ENCODE results near the gene JAKMIP2.

The JAKMIP2 gene

DNA sequence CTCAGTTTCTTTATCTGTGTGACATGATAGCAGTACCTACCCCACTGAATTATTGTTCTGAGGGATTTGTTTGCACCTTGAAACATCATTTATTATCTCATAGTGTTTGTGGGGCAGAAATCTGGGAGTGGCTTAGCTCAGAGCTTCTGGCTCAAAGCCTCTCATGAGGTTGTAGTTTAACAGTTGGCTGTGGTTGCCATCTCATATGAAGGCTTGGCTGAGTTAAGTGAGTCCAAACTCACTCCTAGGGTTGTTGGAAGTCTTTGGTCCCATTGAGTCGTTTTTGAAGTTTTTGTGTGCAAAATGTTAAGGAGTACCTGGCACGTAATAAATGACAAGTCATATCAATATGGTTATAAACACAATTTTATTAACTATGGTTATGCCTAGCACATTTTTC, 3.6 kb upstream of the JAKMIP2 start:
- DNase-seq, result no peak

DNA sequence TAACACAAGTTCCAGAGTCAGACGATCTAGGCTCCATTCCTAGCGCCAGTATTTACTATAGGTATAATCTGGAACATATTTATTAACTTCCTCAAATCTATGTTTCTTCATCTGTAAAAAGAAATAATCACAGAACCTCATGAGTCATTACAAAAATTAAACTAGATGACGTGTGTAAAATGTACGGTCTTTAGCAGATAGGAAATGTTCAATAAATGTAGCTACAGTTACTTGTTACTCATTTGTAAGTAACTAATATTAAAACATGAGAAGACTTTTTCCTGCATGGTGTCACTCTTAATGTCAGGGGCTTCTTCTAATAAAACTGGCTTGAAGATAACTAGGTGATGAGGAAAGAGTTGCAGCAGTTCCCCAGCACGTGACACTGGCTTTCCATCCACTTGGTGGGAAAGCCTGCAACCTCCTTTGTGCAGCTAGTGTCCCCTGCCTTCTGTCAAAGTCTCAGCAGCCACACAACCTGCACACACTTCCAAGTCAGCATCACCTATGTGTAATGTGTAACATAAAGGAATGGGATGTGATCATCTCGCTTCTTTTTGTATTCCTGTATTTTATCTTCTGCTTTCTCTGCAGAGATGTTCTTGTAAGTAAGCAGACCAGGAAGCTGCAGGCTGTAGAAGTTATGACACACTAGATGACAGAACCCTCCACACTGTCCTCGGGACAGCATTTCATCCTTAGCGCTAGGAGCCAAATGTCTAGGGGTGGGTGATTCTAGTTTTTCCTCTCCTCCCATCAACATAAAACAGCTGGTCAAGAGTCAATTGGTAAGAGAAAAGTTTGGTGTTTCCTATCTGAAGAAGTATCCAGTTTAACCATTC, 1.8 kb upstream of the JAKMIP2 start:
- no peak for DNase-seq

DNA sequence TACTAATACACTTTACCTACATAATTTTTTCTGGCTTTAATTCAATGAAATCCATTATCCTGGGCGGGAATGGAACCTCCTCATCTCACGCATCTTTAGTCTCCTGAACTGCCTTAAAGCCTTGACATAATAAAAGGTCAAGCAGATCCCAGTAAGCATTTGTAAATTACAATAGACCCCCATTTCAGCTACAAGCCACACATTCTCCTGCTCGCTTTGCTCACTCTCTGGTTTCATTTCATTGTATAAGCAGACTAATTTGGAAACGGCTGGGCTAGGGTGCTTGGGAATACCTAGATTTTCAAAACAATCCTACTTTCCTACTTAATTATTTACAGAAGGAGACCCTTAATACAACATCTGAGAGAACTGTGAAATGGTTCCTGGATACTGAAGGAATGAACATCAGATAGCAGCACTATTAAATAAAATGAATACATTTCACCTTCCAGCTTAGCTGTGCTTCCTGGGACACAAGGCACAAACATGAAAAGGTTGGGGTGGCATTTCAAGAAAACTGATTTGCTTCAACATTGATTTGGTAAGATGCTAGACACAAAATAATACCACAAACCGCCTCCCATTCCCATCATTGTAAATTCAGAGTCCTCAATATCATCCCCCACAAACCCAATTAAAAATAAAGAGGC, 1.5 kb downstream of the JAKMIP2 start:
- no peak for DNase-seq

DNA sequence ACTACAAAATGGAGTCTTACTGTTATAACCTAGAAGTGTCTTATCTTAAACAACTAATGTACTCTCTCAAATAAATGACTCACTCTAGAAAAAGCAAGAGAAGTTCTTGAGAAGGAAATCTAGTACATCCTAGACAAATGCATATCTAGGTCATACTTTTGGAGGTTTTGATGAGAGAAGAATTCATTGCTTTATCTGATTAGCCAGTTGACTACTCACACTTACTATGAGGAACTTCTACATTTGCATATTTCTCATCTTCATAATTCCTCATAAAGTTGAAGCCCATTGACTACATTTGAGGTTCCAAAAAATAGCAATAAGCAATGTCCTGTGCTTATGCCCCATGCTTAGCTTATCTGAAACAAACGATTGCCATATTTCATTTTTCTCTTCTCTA, 2.8 kb downstream of the JAKMIP2 start:
- DNase-seq, result no peak

DNA sequence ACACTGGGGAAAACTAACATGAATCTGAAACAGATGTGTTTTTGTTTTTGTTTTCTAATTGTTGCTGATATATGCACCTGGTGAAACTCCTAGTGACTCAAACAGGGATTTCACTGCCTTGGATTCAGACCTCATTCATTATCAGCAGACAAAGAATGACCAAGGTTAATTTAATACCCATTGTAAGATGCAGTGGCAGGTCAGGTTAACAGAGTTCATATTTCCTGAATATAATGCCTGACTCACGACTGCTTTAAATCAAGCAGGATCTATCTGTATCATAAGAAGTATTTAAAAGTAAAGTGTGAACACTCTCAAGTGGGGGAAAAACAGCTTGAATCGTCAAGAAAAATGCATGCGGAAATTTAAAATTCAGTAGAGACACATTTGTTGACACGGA, 5.5 kb downstream of the JAKMIP2 start:
- no peak for DNase-seq

DNA sequence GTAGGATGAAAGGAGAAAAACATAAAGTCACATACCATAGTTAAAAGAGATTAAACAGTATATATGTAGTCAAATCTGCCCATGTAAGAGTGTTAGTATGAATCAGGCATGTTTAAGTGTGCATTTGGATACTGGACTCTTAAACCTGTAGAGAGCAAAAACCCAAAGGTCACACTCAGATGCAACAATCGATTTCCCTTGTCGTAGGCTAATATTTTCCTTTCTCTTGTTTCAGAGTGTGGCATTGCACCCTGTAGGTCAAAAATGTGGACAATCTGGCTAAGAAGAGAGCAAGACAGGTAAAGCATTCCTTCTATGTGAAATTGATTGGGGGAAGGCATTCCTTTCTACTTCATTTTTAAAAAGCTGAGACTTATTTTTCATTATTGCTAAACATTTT, 8.9 kb downstream of the JAKMIP2 start:
- DNase-seq, result no peak

DNA sequence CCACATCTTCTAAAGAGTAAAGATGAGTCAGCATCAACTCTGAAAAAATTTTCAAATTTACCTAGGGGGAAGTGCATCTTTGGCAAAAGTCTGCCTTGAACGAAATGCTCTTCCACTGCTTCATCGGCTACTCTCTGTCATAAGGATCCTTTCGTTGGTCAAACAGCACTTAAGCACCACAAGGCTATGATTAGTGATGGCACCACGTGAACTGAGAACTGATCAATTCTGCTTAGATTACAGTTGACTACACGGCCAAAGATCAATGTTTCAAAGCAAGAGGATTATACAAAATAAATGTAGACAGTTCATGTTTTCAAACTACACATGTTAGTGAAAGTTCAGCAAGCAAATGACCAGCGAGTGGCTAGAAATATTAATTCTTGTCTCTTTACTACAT, 9.4 kb downstream of the JAKMIP2 start:
- no peak for DNase-seq

DNA sequence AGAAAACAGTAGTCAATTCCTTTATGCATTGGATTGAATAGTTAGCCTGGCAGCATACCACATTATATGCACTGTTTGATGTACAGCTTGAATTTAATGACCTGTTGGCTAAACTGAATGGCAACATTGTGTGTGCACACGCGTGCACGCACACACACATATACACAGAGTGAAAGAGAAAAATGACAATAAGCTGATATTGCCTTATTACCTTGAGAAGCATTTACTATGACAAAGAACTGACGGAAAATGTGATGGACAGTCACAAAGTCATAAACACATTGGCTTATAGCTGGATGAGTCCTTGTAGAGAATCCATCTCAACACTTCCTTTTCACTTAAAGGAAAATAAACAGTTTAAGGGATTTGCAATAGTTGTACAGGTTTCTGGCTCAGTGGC, 15.5 kb downstream of the JAKMIP2 start:
- DNase-seq, result no peak

DNA sequence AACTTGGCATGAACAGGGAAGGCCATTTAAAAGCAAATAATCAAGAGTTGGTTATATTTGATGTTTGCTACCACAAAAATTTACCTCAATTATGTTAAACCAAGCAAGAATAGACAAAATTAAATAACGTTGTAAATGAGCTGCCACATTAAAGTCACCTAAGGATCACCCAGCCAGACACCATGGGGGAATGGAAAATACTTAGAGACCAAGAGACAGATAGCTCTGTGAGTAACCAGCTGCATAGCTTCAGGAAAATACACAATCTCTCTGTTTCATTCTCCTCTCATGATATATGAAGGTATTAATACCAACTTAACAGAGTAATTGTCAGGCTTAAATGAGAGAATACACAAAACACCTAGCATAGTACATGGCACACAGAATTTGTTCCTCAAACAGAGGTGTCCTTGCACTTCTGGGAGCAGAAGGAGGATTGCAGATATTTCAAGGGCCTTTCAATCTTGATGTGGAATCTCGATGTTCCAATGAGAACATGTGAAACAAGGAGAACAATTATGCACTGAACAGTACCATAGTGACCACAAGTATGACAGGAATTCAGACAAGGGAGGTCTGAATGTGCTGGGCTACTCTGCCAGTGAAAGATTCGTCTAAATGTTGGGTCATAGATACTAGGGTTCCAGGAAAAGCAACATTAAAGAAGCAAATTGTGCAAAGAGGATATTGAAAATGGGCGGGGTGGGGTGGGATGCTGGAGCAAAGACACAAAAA, 18.6 kb downstream of the JAKMIP2 start:
- DNase-seq, result no peak

DNA sequence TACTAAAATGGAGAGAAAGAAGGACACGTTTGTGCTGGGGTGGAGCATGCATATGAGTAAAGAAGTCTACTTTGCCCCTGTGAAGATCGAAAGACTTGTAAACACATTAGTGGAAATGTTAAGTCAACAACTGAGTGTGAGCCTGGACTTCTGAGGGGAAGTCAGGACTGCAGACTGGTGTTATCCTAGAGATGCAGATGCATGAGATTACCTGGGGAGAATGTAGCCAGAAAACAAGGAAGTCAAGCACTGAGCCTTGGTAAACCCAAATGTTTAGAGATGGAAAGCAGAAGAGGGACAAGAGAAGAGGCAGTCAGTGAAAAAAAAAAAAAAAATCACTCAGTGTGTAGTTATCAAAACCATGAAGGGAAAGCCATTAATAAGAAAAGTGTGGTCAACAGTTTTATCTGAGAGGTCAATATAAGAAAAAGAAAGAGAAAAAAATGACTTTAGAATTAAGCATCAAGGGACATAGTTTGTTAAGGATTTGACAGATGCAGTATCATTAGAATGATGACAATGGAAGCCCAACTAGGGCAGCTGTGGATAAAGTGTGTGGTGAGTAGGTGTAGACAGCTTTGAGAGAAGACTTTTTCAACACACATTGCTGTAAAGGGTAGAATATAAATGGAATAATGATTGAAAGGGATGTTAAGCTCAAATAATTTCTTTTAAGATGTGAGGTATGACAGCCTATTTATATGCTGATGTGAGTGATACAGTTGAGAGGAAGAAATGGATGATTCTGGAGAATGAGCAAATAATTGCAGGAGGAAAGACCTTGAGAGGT, 22.2 kb downstream of the JAKMIP2 start:
- no peak for DNase-seq

DNA sequence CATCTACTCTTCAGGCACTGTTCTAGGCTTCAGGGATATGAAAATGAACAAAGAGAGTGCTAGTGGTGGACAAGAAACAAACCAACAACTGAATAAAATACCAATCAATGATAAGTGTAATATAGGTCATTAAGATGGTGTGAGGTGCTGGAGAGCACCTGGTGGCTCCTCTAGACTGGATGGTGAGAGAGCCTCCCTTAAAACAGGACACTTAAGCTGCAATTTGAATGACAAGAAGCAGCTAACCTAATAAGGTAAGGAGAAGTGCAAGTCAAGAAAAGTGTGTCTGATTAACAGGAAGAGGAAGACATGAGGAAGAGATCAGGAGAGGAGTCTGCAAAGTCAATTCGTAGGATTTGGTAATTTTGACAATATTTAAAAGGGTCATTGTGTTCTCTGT, 23.1 kb downstream of the JAKMIP2 start:
- no peak for DNase-seq

DNA sequence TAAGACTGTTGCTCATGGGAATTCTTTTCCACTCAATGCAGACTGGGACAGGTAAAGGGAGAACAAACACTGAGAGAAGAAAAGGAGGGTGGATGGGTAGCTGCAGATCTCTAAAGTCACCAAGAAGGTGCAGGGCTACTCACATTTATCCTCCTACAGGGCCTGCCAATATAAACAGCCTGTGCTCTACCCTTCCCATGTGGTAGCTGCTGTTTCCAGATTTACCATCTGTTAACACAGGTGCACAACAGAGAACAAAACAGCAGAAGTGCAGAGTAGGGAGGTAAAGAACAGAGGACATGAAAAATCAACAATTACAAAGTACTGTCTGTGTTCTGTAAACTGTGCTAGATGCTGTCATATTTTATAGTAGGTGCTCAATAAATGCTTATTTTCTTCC, 26.0 kb downstream of the JAKMIP2 start:
- DNase-seq, result no peak

DNA sequence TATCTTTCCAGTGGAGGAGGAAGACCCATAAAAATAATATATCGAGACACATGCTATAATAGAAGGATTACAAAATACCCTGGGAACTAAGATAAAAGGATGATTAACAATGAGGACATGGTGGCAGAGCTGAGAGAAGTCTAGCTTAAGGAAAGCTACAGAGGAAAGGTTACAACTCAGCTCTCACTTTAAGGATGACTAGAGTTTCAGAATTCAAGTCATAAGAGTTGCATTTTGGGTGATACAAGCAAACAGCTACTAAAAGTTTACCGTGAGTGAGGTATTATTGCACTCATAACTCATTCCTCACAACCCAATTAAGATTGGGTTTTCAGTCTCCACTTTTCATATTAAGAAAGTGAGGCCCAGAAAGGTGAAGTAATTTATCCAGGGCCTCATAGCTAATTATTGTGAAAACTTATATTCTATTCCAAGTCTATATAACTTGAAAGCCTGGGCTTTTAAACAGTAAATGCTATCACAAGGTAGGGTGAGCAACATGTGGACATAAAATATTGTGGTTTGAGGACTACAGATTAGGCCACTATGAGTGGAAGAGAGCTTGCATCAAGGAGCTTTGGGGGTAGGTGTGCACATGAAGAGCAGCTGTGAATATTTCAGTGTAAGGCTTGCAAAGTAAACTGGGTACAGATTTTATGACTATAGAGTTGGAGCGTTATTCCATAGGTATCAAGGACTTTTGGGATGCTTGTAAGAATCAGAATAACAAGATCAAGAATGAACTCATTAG, 28.0 kb downstream of the JAKMIP2 start:
- DNase-seq, result no peak

DNA sequence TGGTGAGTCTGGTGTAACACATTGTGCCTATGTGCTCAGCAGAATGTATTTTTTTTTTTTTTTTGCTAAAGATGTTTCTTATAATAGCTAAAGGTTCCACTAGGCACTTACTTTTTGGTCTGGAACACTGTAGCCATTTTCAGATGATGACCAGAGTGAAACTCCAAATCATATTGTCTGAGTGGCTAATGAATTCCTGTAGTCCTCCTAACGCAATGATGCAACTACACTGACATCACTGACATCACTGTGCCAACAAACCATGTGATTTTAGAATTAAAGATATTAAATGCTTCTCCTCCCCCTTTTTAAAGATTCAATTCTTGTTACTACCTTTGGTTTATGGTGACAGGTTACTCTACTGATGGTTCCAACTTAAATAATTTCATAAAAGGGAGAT, 28.8 kb downstream of the JAKMIP2 start:
- DNase-seq, result no peak

DNA sequence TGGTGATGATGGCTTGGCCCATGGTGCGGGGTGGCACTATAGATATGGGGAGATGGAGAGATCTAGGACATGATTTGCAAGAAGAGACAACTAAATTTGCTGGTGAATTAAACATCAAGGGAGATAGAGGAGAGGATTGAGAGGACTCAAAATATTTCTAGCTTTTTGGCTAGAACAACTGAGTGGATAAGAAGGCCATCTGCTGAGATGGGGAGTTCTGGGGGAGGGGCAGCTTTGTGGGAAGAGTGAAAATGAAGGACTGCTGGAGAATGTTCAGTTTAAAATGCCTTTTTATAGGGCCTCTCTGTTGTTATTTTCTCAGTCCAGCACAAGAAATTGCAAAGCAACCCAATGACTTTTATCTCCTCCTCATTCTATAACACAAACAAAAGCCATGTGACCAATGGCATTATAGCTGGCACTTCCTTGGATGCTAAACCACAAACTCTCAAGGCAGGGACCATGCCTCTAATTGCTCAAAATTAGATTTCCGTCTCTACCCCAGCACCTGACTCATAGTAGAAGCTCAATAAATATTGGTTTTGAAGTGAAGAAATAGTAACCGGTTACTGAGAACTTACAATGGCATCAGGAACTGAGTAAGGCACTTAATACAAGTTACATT, 29.8 kb downstream of the JAKMIP2 start:
- DNase-seq, result no peak

DNA sequence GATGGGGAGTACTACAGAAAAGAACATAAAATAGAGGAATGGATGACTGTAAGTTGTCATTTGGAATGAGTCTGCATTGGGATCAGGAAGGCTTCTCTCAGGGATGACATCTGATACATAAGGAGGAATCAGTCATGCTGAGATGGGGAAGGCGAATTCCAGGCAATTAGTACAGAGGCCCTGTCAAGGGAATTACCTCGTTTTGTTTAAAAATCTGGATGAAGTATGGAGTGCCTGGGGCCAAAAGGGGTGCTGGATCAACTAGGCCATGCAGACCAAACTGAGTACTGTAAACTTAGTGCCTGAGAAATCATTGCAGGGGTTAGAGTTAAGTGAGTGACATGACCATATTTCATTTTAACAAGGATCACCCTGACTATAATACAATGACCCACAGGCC, 30.5 kb downstream of the JAKMIP2 start:
- DNase-seq, result no peak

DNA sequence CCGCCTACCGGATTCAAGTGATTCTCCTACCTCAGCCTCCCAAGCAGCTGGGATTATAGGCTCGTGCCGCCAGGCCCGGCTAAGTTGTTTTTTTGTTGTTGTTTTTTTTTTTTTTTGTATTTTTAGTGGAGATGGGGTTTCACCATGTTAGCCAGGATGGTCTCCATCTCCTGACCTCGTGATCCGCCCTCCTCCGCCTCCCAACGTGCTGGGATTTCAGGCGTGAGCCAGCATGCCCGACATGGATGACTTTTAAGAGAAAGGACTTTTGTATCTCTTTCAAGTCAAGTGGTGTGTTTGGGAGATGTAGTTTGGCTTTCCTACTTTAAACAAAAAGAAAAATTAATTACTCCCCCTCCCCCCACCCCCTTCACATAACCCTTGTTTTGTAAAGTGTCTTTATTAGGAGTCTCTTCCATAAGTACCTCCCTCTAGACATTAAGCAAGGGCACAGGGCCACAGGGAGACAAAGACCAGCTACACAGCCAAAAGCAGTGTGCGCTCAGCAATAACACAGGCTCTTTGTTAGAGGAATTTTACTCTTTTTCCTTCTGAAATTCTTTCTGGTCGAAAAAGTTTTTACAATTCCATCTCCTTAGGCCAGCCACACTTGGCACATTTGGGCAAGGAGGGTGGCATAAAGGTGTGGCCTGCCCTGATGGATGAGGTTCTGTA, 31.2 kb downstream of the JAKMIP2 start:
- DNase-seq, result no peak

DNA sequence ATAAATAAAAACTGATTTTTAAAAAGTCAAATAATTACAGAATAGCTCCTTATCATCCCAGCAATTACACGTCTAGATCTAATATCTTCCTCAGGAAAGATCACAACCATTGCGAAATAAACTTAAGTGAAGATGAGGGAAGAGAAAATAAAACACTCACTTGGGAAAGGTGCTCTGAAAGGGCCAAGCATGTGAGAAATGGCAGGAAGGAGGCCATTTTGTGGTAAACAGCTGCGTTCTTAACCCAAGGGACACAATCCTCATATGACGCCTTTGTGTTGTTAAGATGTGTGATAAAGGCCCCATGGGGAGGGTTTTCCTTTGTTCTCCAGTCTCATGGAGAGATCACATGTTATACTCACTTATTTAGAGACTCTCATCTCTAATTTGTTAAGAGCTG, 32.5 kb downstream of the JAKMIP2 start:
- no peak for DNase-seq

DNA sequence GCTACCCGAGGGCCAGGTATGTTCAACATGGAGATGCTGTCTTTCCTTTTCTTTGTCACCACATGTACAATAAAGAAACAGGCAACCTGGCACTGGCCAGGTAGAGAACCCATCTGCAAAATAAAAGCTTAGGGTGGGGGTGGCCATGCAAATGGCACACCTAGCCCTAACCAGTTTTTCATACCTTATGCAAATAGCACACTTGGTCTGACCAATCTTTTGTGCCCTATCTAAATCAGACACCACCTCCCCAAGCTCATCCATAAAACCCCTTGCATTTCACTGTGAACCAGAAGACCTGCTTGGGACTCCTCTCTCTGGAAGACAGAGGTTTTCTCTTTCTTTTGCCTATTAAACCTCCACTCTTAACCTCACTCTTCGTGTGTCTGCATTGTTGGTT, 33.9 kb downstream of the JAKMIP2 start:
- DNase-seq, result no peak

DNA sequence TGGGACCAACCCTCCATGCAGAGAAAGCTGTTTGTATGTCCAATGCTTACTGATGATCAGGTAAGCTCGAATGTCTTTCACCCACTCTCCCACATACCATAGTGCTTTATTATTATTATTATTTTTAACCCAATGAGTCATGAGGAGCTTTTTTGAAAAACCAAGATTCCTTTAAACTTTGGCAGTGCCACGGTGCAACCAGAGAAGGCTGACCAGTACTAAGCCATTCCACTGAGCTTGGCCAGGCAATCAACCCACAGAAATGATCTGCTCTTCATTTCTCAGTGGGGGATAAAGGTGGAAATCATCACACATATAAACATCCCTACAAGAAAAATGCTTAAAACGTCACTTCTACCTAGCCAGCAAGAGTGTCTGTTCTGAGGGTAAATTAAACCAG, 35.5 kb downstream of the JAKMIP2 start:
- no peak for DNase-seq

DNA sequence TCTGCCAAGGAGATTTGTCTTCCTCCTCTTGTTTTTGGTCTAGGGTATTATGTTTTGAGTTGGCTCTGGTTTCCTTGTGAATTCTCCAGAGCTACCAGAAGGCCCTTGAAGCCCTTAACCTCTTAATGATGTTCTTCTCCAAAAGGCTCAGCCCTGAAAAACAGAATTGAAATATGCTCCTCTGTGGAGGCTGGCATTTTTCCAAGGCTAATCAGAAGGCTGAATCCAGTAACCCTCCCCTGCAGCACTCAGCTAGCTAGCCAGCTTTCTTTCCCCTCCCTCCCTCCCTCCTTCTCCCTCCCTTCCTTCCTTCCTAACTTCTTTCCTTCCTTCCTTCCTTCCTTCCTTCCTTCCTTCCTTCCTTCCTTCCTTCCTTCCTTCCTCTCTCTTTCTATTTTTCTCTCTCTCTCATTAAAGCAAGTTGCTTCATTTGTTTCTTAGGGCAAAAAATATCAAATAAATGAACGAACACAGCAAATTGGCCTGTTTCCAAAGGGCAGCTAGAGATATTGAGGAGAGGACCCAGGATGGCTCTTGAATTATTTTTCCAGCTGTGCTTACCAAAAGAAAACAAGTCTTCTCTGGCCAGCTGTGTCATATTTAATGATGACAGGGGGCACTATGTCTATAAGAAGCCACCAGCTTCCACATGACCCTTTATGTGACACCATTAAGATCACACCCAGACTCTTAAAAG, 38.7 kb downstream of the JAKMIP2 start:
- no peak for DNase-seq

Data from CD4-positive, alpha-beta T cell treated with Interleukin-6 for 4 hours (primary cell).